GM12878 (cell line): Measurements from ENCODE around the gene BHLHE23. TPM values are rescaled to one million over a fixed set of nuclear protein-coding genes. Genes with fewer than 3 reads are reported as not detected.

Experiments
- ATAC-seq: fragments of 200-7000 bp; cut with Tn5 transposase; 3 replicates; pipeline ENCODE4 v1.9.1; 2020; ENCODE audit warnings: mild to moderate bottlenecking, moderate library complexity
- BruUV-seq: library from RNA; stranded (reverse); fragments of 400-500 nt; replicated peaks from 2 replicates; lab custom pipeline; 2021; lab: Mats Ljungman, UMichigan
- CTCF ChIA-PET: fragments of 300-600 bp; sonication (Branson Sonifier 250); formaldehyde crosslinking; extraction: SDS; loops from one replicate; lab custom pipeline; 2021; ENCODE audit warnings: inconsistent platforms; lab: Yijun Ruan, JAX
- POLR2A ChIA-PET: fragments of 350-600 bp; formaldehyde crosslinking; extraction: SDS; loops from one replicate; lab custom pipeline; 2021; ENCODE audit warnings: inconsistent platforms; lab: Charles Lee
- RAD21 ChIA-PET: fragments of 300-600 bp; sonication (Branson Sonifier 250); formaldehyde crosslinking; loops from one replicate; lab custom pipeline; 2023; ENCODE audit warnings: antibody characterized with exemption; ENCODE audit not compliant: unreplicated experiment; lab: Charles Lee
- SMC1A ChIA-PET: fragments of 300-600 bp; sonication (Branson Sonifier 250); formaldehyde crosslinking; loops from one replicate; lab custom pipeline; 2023; ENCODE audit not compliant: unreplicated experiment, uncharacterized antibody; lab: Charles Lee
- DNase-seq: peaks from one replicate; pipeline ENCODE4 v3.0.0-alpha.2; 2011; ENCODE audit warnings: low read depth, low spot score
- FAIRE-seq: peaks from 3 replicates; lab custom pipeline; 2011; peaks lifted over from hg19 to GRCh38; lab: Jason Lieb, UNC
- H2AFZ ChIP-seq: 2 replicates; pipeline ENCODE4 v1.6.0; 2011; ENCODE audit warnings: low read depth, low read length, control low read depth; ENCODE audit not compliant: control insufficient read depth
- H3K27ac ChIP-seq: 2 replicates; pipeline ENCODE4 v1.5.1; 2011; ENCODE audit warnings: control low read depth; ENCODE audit not compliant: control insufficient read depth, insufficient read depth
- H3K27me3 ChIP-seq, 2 experiments: replicated peaks in 1 of 2; 2 replicates each; pipeline versions ENCODE4 v1.6.0 to v1.6.1; 2011; ENCODE audit warnings: low read length in 1 of 2; ENCODE audit not compliant: control insufficient read depth in 2 of 2, insufficient read depth in 2 of 2
- H3K36me3 ChIP-seq, 2 experiments: 2 replicates each; pipeline ENCODE4 v1.5.1; 2011; ENCODE audit warnings: low read length in 1 of 2; ENCODE audit not compliant: control insufficient read depth in 2 of 2, insufficient read depth in 2 of 2
- H3K4me1 ChIP-seq: 2 replicates; pipeline ENCODE4 v1.6.1; 2011; ENCODE audit warnings: mild to moderate bottlenecking, low read length, moderate library complexity, mixed read lengths; ENCODE audit not compliant: control insufficient read depth, insufficient read depth
- H3K4me2 ChIP-seq: 2 replicates; pipeline ENCODE4 v1.6.0; 2011; ENCODE audit warnings: control low read depth; ENCODE audit not compliant: control insufficient read depth, insufficient read depth
- H3K4me3 ChIP-seq: fragments of 200-600 bp; sonication (generic); 2 replicates; pipeline ENCODE4 v1.5.1; 2016
- H3K79me2 ChIP-seq: 2 replicates; pipeline ENCODE4 v1.6.0; 2011; ENCODE audit warnings: low read length; ENCODE audit not compliant: control insufficient read depth, insufficient read depth
- H3K9ac ChIP-seq: 2 replicates; pipeline ENCODE4 v1.8.0; 2011; ENCODE audit warnings: low read length, control low read depth, mixed read lengths; ENCODE audit not compliant: control insufficient read depth, insufficient read depth
- H3K9me3 ChIP-seq: replicated peaks from 3 replicates; pipeline ENCODE4 v1.5.1; 2011; ENCODE audit warnings: mild to moderate bottlenecking, low read length; ENCODE audit not compliant: control insufficient read depth, insufficient read depth
- H4K20me1 ChIP-seq: 2 replicates; pipeline ENCODE4 v1.6.0; 2011; ENCODE audit not compliant: control insufficient read depth, insufficient read depth
- EGR1 ChIP-seq, 2 experiments: IDR thresholded peaks; 1 replicate in 1 of 2; 2 replicates in 1 of 2; pipeline ENCODE4 v1.6.1; 2011 to 2012; ENCODE audit warnings: low read depth in 2 of 2, low read length in 2 of 2, borderline replicate concordance in 1 of 2, mild to moderate bottlenecking in 1 of 2, moderate library complexity in 1 of 2
- IRF4 ChIP-seq: IDR thresholded peaks from 2 replicates; pipeline ENCODE4 v1.6.1; 2011; ENCODE audit warnings: low read depth, low read length
- MXI1 ChIP-seq: fragments of 150-350 bp; IDR thresholded peaks from 2 replicates; pipeline ENCODE4 v1.6.1; 2011; ENCODE audit warnings: low read depth, mild to moderate bottlenecking, inconsistent platforms, low read length, improper control_type of control experiment
- WGBS: methylation state at CpG from one replicate; pipeline ENCODE4 v1.1.6; 2016; ENCODE audit warnings: low lambda C conversion rate; ENCODE audit not compliant: insufficient replicate concordance, insufficient coverage; ENCODE audit errors: missing lambda C conversion rate; 5-methylcytosine and 5-hydroxymethylcytosine counted together
- in situ Hi-C: fragments of 300-500 bp; cut with MboI; formaldehyde crosslinking; loops from 9 replicates; pipeline ENCODE4 v1.14.3; 2018; ENCODE audit warnings: mixed read lengths
- intact Hi-C: fragments of 100-400 bp; cut with micrococcal nuclease; formaldehyde crosslinking; loops from one replicate; pipeline ENCODE4 v1.14.2; 2022; ENCODE audit not compliant: unreplicated experiment
- polyA plus RNA-seq, 11 experiments: library from polyadenylated mRNA; depleted of rRNA in 4 of 11; unstranded in 6 of 11; stranded (reverse) in 5 of 11; fragments of >200 nt; fragmentation: Nextera tagmentation in 4 of 11; fragmentation: Illumina TruSeq in 1 of 11; extraction: Ambion mirVana in 4 of 11; extraction: Trizol in 1 of 11; gene quantifications; 1 replicate in 1 of 11; 2 replicates in 10 of 11; pipeline versions ENCODE4 v1.2.1 to v1.2.3, GENCODE V29; 2011 to 2016; ENCODE audit warnings: inconsistent platforms in 2 of 11, missing spikeins in 2 of 11, low read depth in 1 of 11
- total RNA-seq, 4 experiments: library from RNA; depleted of rRNA in 3 of 4; stranded (reverse); fragments of >200 nt in 3 of 4; fragmentation: Illumina TruSeq in 1 of 4; extraction: Trizol in 1 of 4; gene quantifications; 2 replicates each; pipeline versions ENCODE4 v1.2.1 to v1.2.3, GENCODE V29; 2013 to 2021
- TF ChIP-seq, protein P1 (sequence below): fragments of 150-350 bp; IDR thresholded peaks from 2 replicates; pipeline ENCODE4 v1.6.1; 2014; ENCODE audit warnings: mild to moderate bottlenecking, low read depth, low read length

BHLHE23 gene
- total and polyA plus RNA-seq, 10 of the 15 experiments (the other 5 are each of a cell fraction or from before 2014, with no cell fraction given): 0.28 to 0.33 TPM; not detected in 8

DNA sequence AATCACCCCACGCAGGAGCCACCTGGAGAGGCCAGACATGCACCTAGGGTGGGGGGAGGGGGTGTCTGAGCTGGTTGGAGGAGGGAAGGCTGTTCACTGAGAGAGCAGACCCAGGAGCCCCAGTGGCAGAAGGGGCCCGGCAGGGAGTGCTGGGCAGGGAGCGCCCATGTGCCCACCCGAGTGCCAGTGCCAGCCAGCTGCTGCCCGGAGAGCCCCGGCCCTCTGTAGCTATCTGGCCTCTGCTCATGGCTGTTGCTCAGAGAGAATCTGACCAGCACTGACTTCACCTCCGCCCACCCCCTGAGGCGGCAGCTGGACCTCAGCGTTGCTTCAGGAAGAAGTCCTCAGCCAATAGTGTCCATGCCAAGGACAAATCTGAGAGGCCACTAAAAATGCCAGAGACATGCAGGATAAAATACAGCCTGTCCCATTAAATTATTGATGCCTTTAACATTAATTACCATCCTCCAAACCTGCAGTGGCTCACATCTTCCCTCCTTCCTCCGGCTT is 31.5 kb downstream of the BHLHE23 start:
- H3K9me3 ChIP-seq: no peaks in the 10 kb centered on the region
- intact Hi-C loops (no loop called here), in situ Hi-C loops (loop anchor here (5.0 kb wide), 1 partner anchor 37 kb away; no protein-coding TSS in a partner anchor)
- H3K36me3 ChIP-seq: no peaks in the 10 kb centered on the region
- H3K79me2 ChIP-seq: no peaks in the 10 kb centered on the region
- peaks cover 33% of the 10 kb centered on the region for H3K4me1 ChIP-seq
- SMC1A ChIA-PET: interaction anchor here (1.0 to 2.0 kb wide), 4 partner anchors 9 to 57 kb away, joined by 3 to 12 read pairs (median 3); no protein-coding TSS in a partner anchor
- no peak overlapping the region for H3K4me2 ChIP-seq
- no peak overlapping the region for H3K27ac ChIP-seq
- peaks cover 4% of the 10 kb centered on the region; the same call in 1 of the 2 replicates for H4K20me1 ChIP-seq
- ATAC-seq (no peak), FAIRE-seq (no peak), DNase-seq (no peak)
- RAD21 ChIA-PET: no interaction called here
- no peak overlapping the region for H3K9ac ChIP-seq
- 87% methylated on average over 10 of the region's 10 CpGs for WGBS
- CTCF ChIA-PET: interaction anchor here (0.7 to 2.2 kb wide), 5 partner anchors 24 to 355 kb away, joined by 3 to 5 read pairs (median 3); partner anchors contain the start of gene GID8
- no peak overlapping the region for H3K4me3 ChIP-seq
- no TSS peak for BruUV-seq
- POLR2A ChIA-PET: interaction anchor here (1.4 to 5.3 kb wide), 2 partner anchors 16 to 33 kb away, joined by 3 to 36 read pairs; no protein-coding TSS in a partner anchor
- H3K27me3 ChIP-seq: peaks cover 0 to 14% of the 10 kb centered on the region in 2 experiments; a peak in 2 of 4 replicates
- H2AFZ ChIP-seq: no peak overlapping the region
- TF ChIP-seq, protein P1, sequence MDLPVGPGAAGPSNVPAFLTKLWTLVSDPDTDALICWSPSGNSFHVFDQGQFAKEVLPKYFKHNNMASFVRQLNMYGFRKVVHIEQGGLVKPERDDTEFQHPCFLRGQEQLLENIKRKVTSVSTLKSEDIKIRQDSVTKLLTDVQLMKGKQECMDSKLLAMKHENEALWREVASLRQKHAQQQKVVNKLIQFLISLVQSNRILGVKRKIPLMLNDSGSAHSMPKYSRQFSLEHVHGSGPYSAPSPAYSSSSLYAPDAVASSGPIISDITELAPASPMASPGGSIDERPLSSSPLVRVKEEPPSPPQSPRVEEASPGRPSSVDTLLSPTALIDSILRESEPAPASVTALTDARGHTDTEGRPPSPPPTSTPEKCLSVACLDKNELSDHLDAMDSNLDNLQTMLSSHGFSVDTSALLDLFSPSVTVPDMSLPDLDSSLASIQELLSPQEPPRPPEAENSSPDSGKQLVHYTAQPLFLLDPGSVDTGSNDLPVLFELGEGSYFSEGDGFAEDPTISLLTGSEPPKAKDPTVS: no peak
- no peak for TF ChIP-seq MXI1
- no peak for TF ChIP-seq EGR1 (IDR thresholded peaks at IDR 0.05; ENCODE audit: borderline replicate concordance in 1 of 2, low read depth in 2 of 2, low read length in 2 of 2)
- no peak for TF ChIP-seq IRF4
